Measurements from ENCODE around the gene LY6G6F.

DNA sequence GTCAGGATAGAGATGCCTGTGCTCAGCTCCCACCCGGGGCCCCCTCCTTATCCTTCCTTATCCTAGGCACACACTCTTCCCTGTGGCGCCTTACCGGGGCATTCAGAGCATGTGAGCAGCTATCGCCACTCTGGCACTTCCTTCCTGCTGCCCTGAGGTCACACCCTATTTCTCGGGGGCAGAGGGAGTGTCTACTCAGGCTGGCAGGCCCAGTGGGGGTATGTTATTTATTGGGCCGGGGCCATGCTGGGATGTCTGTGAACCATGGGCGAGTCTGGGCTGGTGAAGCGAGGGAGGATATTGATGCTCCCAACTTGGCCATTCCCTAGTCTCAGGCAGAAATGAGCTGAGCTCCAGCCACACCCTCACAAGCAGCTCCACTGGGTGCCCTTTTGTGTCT lies 4.6 kb downstream of the LY6G6F start:
- TF ChIP-seq POLR2AphosphoS5 (IDR thresholded peaks at IDR 0.05) (no peak), POLR2A (IDR thresholded peaks at IDR 0.05; ENCODE audit: low read depth) (no peak)

All from esophagus muscularis mucosa (tissue), 2 donors.